ENCODE results near the gene ITGAV.

DNA sequence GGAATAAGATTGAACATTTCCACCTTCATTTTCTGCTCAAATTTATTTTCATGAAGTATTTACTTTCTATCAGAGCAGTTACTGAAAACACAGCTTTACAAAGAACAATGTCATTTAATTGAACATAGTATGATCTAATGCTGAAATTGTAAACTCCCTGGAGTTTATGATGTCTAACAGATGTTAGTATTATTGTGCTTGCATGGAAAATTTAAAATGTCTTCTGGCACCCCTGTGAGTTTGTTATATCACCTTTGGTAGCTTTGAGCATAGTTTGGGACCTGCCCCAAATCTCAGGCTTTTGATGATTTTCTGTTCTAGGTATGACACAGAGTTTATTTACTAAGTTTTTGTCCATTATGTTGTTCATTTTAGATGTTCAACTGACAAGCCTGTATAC lies 132.1 kb downstream of the ITGAV start:
- no peak for TF ChIP-seq POLR2A (IDR thresholded peaks at IDR 0.05)
- no peak for TF ChIP-seq CTCF (IDR thresholded peaks at IDR 0.05)

Data from sigmoid colon (tissue), 3 donors.